ENCODE data around the gene CATSPER1.

The CATSPER1 gene

GRCh38 chr11:66006891-66007176 is 19.4 kb downstream of the CATSPER1 start:
- TF ChIP-seq, protein P1, sequence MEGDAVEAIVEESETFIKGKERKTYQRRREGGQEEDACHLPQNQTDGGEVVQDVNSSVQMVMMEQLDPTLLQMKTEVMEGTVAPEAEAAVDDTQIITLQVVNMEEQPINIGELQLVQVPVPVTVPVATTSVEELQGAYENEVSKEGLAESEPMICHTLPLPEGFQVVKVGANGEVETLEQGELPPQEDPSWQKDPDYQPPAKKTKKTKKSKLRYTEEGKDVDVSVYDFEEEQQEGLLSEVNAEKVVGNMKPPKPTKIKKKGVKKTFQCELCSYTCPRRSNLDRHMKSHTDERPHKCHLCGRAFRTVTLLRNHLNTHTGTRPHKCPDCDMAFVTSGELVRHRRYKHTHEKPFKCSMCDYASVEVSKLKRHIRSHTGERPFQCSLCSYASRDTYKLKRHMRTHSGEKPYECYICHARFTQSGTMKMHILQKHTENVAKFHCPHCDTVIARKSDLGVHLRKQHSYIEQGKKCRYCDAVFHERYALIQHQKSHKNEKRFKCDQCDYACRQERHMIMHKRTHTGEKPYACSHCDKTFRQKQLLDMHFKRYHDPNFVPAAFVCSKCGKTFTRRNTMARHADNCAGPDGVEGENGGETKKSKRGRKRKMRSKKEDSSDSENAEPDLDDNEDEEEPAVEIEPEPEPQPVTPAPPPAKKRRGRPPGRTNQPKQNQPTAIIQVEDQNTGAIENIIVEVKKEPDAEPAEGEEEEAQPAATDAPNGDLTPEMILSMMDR (IDR thresholded peaks at IDR 0.05; ENCODE audit: insufficient read depth, low read length, poor library complexity, severe bottlenecking), result no peak
- no peak overlapping the region for H3K4me3 ChIP-seq (replicated peaks; ENCODE audit: low read depth, low read length)

GRCh38 chr11:66006134-66006890 is 20.0 kb downstream of the CATSPER1 start:
- no peak overlapping the region for H3K4me3 ChIP-seq (replicated peaks; ENCODE audit: low read depth, low read length)
- H3K27me3 ChIP-seq (replicated peaks; ENCODE audit: control insufficient read depth, insufficient read depth, low read length), result no peaks in the 10 kb centered on the region
- DNase-seq (ENCODE audit: extremely low read depth, insufficient read length), result no peak
- H3K36me3 ChIP-seq (ENCODE audit: control insufficient read depth, insufficient read depth, low read length), result peaks cover 7% of the 10 kb centered on the region
- TF ChIP-seq, protein P1 (IDR thresholded peaks at IDR 0.05; ENCODE audit: insufficient read depth, low read length, poor library complexity, severe bottlenecking), result no peak

More at GRCh38 chr11:66006891-66007176, 19.4 kb downstream of the CATSPER1 start:
- DNase-seq (ENCODE audit: extremely low read depth, insufficient read length), result no peak
- Histone ChIP-seq H3K27me3 (replicated peaks; ENCODE audit: control insufficient read depth, insufficient read depth, low read length) (no peaks in the 10 kb centered on the region; the same call in 1 of the 2 replicates), H3K36me3 (ENCODE audit: control insufficient read depth, insufficient read depth, low read length) (peaks cover 7% of the 10 kb centered on the region)

DNA sequence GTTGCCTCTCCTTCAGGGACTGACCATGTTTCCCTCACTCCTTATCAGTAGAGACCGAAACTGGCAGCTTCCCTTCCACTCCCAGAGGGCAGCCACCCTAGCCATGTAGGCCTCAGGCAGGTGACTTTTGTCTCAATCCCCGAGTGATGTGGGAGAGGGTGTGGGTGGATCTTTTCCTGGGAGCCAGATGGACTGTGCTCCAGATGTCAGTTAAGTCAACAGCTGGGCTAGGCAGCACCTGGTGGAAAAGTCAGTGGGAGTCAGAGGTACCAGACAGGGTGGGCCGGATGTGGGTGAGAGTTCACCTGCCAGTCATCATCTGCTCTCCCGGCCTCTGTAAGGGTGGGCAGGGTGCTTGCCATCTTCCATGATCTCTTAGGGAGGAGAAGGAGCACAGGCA is 22.1 kb downstream of the CATSPER1 start:
- no peaks in the 10 kb centered on the region for H3K27me3 ChIP-seq (replicated peaks; ENCODE audit: control insufficient read depth, insufficient read depth, low read length)
- H3K36me3 ChIP-seq (ENCODE audit: control insufficient read depth, insufficient read depth, low read length), result peaks cover 18% of the 10 kb centered on the region
- TF ChIP-seq, protein P1 (IDR thresholded peaks at IDR 0.05; ENCODE audit: insufficient read depth, low read length, poor library complexity, severe bottlenecking), result no peak
- no peak for DNase-seq (ENCODE audit: extremely low read depth, insufficient read length)
- no peak overlapping the region for H3K4me3 ChIP-seq (replicated peaks; ENCODE audit: low read depth, low read length)

- H3K27me3 ChIP-seq (replicated peaks; ENCODE audit: control insufficient read depth, insufficient read depth, low read length), result no peaks in the 10 kb centered on the region
- H3K36me3 ChIP-seq (ENCODE audit: control insufficient read depth, insufficient read depth, low read length), result peaks cover 24% of the 10 kb centered on the region
- TF ChIP-seq, protein P1 (IDR thresholded peaks at IDR 0.05; ENCODE audit: insufficient read depth, low read length, poor library complexity, severe bottlenecking), result no peak
- no peak for DNase-seq (ENCODE audit: extremely low read depth, insufficient read length)
- peak overlapping the region; percentile 96 for H3K4me3 ChIP-seq (replicated peaks; ENCODE audit: low read depth, low read length)
These were observed 23.0 kb downstream of the CATSPER1 start for GRCh38 chr11:66003291-66003690.

DNA sequence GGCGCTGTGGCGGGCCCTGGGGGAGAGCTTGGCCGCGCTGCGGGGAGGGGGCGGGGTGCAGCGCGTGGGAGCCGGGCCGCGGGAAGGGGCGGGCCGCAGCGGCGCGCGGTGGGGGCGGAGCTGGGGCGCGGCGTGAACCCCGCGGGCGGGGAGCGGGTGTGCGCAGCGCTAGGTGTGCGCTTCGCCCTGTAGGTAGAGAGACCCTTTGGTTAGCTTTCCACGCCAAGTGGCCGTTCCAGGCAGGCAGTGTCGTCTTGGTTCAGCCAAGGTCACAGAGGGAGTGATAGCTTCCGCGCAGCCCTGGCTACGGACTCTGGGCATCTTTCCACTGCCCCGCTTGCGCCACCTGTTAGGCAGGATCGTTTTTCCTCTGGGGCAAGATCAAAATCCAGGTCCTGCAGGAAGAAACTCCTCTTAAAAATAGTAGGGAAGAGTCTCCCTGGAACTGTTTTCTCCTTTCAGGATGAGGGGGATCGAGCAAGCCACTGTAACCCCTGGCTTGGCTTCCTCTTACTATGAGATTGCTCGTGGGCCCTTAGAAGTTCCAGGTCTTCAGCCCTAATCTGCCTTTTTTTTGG is 23.5 kb downstream of the CATSPER1 start:
- Histone ChIP-seq H3K4me3 (replicated peaks; ENCODE audit: low read depth, low read length) (peak overlapping the region; percentile 96), H3K27me3 (replicated peaks; ENCODE audit: control insufficient read depth, insufficient read depth, low read length) (no peaks in the 10 kb centered on the region), H3K36me3 (ENCODE audit: control insufficient read depth, insufficient read depth, low read length) (peaks cover 28% of the 10 kb centered on the region)
- TF ChIP-seq, protein P1 (IDR thresholded peaks at IDR 0.05; ENCODE audit: insufficient read depth, low read length, poor library complexity, severe bottlenecking), result peak; percentile 19
- no peak for DNase-seq (ENCODE audit: extremely low read depth, insufficient read length)
